Naive thymus-derived CD8-positive, alpha-beta T cell (primary cell): ENCODE measurements around the gene PLXDC1. TPM values are rescaled to one million over a fixed set of nuclear protein-coding genes. Genes with fewer than 3 reads are reported as not detected.
"Not testable (repeated sequence)": the region's sequence is repeated elsewhere in the genome, so short reads cannot be mapped to it uniquely, and the experiment has no call there.

ENCODE experiments used
- ATAC-seq, 2 donors: fragments of 150-1000 bp; cut with Tn5 transposase in 1 of 2; sonication (Bioruptor Pico), chemical (Tn5 transposase) in 1 of 2; 1 replicate in 1 of 2; 2 replicates in 1 of 2; pipeline ENCODE4 v1.10.0; 2021; ENCODE audit warnings: mild to moderate bottlenecking in 2 of 2, moderate library complexity in 2 of 2
- POLR2A ChIA-PET: fragments of 350-600 bp; sonication (Branson Sonifier 250); formaldehyde crosslinking; loops from one replicate; lab custom pipeline; 2021; ENCODE audit warnings: antibody characterized with exemption; lab: Charles Lee
- DNase-seq, 10 donors: peaks; one replicate each; pipeline versions ENCODE4 v3.0.0 to v3.0.0-alpha.2; 2020 to 2022
- H3K27ac Mint-ChIP-seq, 10 donors: one replicate each; pipeline ENCODE4 v1.8.0; 2020 to 2022; ENCODE audit warnings: mild to moderate bottlenecking in 10 of 10, mixed read lengths in 10 of 10, moderate library complexity in 4 of 10, inconsistent platforms in 1 of 10
- H3K27me3 Mint-ChIP-seq, 5 donors: one replicate each; pipeline ENCODE4 v1.8.0; 2021 to 2022; ENCODE audit warnings: mixed read lengths in 5 of 5
- H3K36me3 Mint-ChIP-seq, 3 donors: one replicate each; pipeline ENCODE4 v1.8.0; 2020 to 2022; ENCODE audit warnings: mixed read lengths in 3 of 3, mild to moderate bottlenecking in 2 of 3, inconsistent platforms in 1 of 3
- H3K4me1 Mint-ChIP-seq, 4 donors: one replicate each; pipeline ENCODE4 v1.8.0; 2021 to 2022; ENCODE audit warnings: mixed read lengths in 4 of 4
- H3K4me3 Mint-ChIP-seq, 10 donors: one replicate each; pipeline ENCODE4 v1.8.0; 2020 to 2022; ENCODE audit warnings: mild to moderate bottlenecking in 10 of 10, mixed read lengths in 10 of 10, moderate library complexity in 6 of 10, inconsistent platforms in 1 of 10
- H3K9me3 Mint-ChIP-seq, 9 donors: one replicate each; pipeline ENCODE4 v1.8.0; 2020 to 2022; ENCODE audit warnings: mixed read lengths in 9 of 9, mild to moderate bottlenecking in 3 of 9, inconsistent platforms in 1 of 9, moderate library complexity in 1 of 9
- polyA plus RNA-seq, 3 donors: library from polyadenylated mRNA; unstranded; fragments of 300-500 nt; fragmentation: Illumina TruSeq; gene quantifications; one replicate each; pipeline ENCODE4 v1.2.3, GENCODE V29; 2021
- total RNA-seq, 8 experiments: library from RNA in 2 of 8; stranded (reverse) in 2 of 8; gene quantifications; one replicate each; pipeline ENCODE4 v1.2.3 and lab custom pipeline; 2021 to 2026

The PLXDC1 gene
- total and polyA plus RNA-seq, 5 experiments from 2014 or later: 14.0 to 37.3 (median 23.6) TPM

DNA sequence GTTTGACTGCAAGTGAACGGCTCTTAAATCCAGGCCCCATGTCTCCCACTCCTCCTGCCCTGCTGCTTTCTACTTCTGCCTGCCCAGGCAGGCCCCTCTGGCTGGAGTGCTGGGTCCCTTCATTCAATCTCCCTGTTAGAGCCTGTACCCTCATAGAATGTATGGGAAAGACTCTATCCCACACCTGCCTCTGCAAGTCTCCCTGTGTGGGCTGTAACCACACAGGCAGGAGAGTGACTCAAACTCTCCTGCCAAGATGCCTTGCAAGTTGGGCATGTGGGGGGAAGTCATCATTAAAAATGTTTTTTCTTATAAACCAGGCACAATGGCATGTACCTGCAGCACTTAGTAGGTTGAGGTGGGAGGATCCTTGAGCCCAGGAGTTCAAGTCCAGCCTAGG lies 77.5 kb downstream of the PLXDC1 start:
- peak overlapping the region in 2 of 10 donors; percentile 16 to 31 for H3K27ac Mint-ChIP-seq

DNA sequence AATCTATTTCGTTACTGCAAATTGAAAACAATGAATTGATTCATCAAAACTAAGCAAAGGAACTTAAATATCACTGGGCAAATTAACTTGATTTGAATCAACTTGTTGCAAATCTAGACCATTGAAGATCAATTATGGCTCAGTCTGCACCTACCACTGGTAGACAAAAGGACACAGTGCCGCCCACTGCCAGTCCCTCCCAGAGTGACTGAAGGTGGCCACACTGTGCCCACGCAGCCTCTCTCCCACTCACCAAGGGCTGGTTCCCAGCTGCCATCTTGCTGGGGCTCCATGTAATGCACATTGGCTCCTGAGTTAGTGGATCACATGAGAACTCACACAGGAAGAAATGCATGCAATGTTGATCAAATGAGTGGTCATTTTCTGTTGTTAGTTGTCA lies 78.1 kb downstream of the PLXDC1 start:
- DNase-seq: no peak
- H3K9me3 Mint-ChIP-seq: no peaks in the 10 kb centered on the region
- peaks cover 5 to 13% (median 7%) of the 10 kb centered on the region in 4 donors for H3K4me1 Mint-ChIP-seq
- POLR2A ChIA-PET: no interaction called here
- peak overlapping the region in 2 of 10 donors; percentile 11 to 24 for H3K27ac Mint-ChIP-seq
- H3K36me3 Mint-ChIP-seq: peaks cover 0 to 27% (median 9%) of the 10 kb centered on the region in 3 donors
- H3K4me3 Mint-ChIP-seq: no peak overlapping the region
- no peaks in the 10 kb centered on the region for H3K27me3 Mint-ChIP-seq
- ATAC-seq: no peak

More for the DNA sequence above, 77.5 kb downstream of the PLXDC1 start:
- POLR2A ChIA-PET: no interaction called here
- no peak for DNase-seq
- Mint-ChIP-seq H3K4me1 (peaks cover 5 to 13% (median 7%) of the 10 kb centered on the region in 4 donors), H3K36me3 (peaks cover 0 to 28% (median 9%) of the 10 kb centered on the region in 3 donors), H3K4me3 (no peak overlapping the region), H3K9me3 (no peaks in the 10 kb centered on the region), H3K27me3 (no peaks in the 10 kb centered on the region)
- no peak for ATAC-seq

DNA sequence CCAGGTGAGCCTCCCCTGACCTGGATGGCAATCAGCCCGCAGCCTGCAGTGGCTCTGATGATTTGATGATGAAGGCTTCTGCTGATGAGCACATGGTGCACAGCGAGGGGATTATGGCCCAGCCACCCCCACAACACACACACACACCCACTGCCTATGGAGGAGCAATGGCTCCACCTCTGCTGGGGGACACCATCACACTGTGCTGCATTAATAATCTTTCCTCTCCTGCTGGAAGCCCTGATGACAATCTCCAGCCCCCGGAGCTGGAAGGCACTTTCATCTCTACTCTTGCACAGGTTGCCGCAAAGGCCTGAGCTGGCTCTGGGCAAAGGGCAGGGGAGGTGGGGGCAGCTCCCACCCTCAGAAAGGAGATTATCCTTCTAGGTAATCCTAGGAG lies 79.9 kb downstream of the PLXDC1 start:
- ATAC-seq: no peak
- POLR2A ChIA-PET: interaction anchor here (1.5 to 2.6 kb wide), 2 partner anchors 80 to 81 kb away, joined by 3 to 11 read pairs; partner anchors contain the start of gene PLXDC1
- H3K27ac Mint-ChIP-seq: peak overlapping the region in 3 of 10 donors; percentile 6 to 27 (median 20)
- DNase-seq: no peak
- peaks cover 0 to 18% (median 6%) of the 10 kb centered on the region in 3 donors for H3K36me3 Mint-ChIP-seq
- no peaks in the 10 kb centered on the region for H3K9me3 Mint-ChIP-seq
- peaks cover 6 to 13% (median 7%) of the 10 kb centered on the region in 4 donors for H3K4me1 Mint-ChIP-seq
- H3K4me3 Mint-ChIP-seq: no peak overlapping the region
- H3K27me3 Mint-ChIP-seq: no peaks in the 10 kb centered on the region

DNA sequence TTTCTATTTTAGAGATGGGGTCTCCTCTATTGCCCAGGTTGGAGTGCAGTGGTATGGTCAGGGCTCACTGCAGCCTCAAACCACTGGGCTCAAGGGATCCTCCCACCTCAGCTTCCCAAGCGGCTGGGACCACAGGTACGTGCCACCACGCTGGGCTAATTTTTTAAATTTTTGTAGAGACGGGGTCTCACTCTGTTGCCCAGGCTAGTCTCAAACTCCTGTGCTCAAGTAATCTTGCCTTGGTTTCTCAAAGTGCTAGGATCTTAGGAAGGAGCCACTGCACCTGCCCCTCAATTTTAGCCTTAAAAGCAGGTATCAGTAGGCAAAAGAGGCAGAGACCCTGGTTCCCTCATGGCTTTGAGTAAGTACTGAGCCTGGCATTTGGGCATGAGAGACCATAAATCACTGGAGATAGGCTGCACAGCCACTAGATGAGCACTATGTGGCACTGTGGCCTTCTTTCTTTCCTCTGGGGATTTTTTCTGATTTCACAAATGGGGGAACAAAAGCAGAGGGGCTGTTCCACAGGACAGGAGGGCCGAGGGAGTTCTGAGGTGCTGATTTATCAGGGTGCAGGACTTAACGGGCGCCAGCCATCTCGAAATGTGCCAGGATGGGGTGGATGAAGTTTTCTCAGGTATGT lies 82.2 kb downstream of the PLXDC1 start:
- H3K9me3 Mint-ChIP-seq: no peaks in the 10 kb centered on the region
- H3K36me3 Mint-ChIP-seq: peaks cover 0 to 12% (median 2%) of the 10 kb centered on the region in 3 donors
- DNase-seq (peak in 8 of 10 donors; percentile 2 to 67 (median 42)), ATAC-seq (peak; percentile 92 to 93)
- POLR2A ChIA-PET: interaction anchor here (0.6 to 5.9 kb wide), 3 partner anchors 24 to 83 kb away, joined by 4 to 40 read pairs (median 5); partner anchors contain the start of gene PLXDC1
- H3K27ac Mint-ChIP-seq: peak overlapping the region in 7 of 10 donors; percentile 13 to 89 (median 75)
- peaks cover 6 to 13% (median 7%) of the 10 kb centered on the region in 4 donors for H3K4me1 Mint-ChIP-seq
- H3K4me3 Mint-ChIP-seq: peak overlapping the region in 1 of 10 donors; percentile 44
- no peaks in the 10 kb centered on the region for H3K27me3 Mint-ChIP-seq

DNA sequence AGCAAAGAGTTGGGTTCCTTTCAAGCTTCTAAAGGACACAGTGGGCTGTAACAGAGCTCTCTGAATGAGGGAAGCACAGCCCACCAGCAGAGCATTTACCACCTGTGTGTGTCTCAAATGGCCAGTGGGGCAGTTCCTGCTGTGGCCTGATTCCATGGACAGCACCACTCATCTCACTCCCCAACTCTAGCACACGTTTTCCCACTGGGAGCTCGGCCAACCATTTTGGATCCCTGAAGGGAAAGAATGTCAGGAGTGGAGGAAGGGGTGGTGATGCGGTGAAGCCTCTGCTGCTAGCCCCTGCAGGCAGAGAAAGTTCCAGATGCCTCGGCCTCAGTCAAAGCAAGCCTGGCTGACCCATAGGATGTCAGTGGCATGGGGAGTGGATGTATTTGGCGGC lies 86.6 kb downstream of the PLXDC1 start:
- DNase-seq: no peak
- no peak overlapping the region for H3K4me3 Mint-ChIP-seq
- H3K4me1 Mint-ChIP-seq: peaks cover 6 to 18% (median 12%) of the 10 kb centered on the region in 4 donors
- peaks cover 0 to 2% (median 0%) of the 10 kb centered on the region in 3 donors for H3K36me3 Mint-ChIP-seq
- H3K27me3 Mint-ChIP-seq: no peaks in the 10 kb centered on the region
- POLR2A ChIA-PET: interaction anchor here (5.9 kb wide), 1 partner anchor 88 kb away, joined by 40 read pairs; the partner anchor contains the start of gene PLXDC1
- no peaks in the 10 kb centered on the region for H3K9me3 Mint-ChIP-seq
- H3K27ac Mint-ChIP-seq: no peak overlapping the region
- no peak for ATAC-seq

DNA sequence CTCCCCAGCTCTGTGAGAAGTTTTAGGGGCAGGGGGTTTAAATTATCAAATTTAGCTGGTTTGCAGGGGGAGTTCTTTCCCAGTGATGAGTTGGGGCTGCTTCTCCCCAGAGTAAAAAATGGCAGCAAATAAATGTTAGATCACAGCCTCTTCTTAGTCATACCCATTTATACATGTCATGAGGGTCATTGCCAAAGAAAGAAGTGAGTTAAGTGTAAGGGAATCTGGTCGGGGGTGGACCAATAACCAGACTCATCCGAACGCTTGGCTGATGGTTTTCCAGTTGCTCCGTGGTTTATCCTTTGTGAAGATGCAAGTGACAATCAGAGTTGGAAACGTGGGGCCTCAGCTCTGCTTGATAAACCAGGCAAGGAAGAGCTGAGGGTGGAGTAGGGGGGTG lies 87.1 kb downstream of the PLXDC1 start:
- Mint-ChIP-seq H3K9me3 (no peaks in the 10 kb centered on the region), H3K4me3 (no peak overlapping the region), H3K27me3 (no peaks in the 10 kb centered on the region), H3K27ac (peak overlapping the region in 1 of 10 donors; percentile 37), H3K4me1 (peaks cover 3 to 14% (median 8%) of the 10 kb centered on the region in 4 donors), H3K36me3 (peaks cover 0 to under 1% (median 0%) of the 10 kb centered on the region in 3 donors)
- DNase-seq: no peak
- POLR2A ChIA-PET: interaction anchor here (5.9 kb wide), 1 partner anchor 88 kb away, joined by 40 read pairs; the partner anchor contains the start of gene PLXDC1
- no peak for ATAC-seq

DNA sequence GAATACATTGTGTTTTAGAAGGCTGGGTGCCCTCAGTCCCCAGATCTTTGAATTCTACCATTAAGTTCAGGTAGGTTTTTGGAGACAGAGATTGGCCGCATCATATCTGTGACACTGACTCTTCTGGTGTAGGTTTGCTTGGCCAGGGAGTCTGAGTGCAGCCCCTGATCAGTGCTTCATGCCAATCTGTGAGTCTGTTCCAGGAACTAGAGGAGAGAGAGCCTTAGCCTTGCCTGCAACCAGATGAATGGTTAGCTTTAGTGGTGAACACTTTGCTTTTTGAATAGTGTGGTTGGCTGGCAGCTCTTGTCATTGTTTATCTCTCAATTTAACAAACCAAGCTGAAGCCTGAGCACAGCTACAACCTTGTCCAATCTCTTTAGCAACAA lies 87.8 kb downstream of the PLXDC1 start:
- Mint-ChIP-seq H3K27ac (peak overlapping the region in 1 of 10 donors; percentile 7), H3K4me1 (peaks cover 0 to 11% (median 5%) of the 10 kb centered on the region in 4 donors), H3K9me3 (no peaks in the 10 kb centered on the region), H3K27me3 (no peaks in the 10 kb centered on the region), H3K36me3 (no peaks in the 10 kb centered on the region), H3K4me3 (no peak overlapping the region)
- POLR2A ChIA-PET: interaction anchor here (5.9 kb wide), 1 partner anchor 89 kb away, joined by 40 read pairs; the partner anchor contains the start of gene PLXDC1
- no peak for DNase-seq
- ATAC-seq: no peak

DNA sequence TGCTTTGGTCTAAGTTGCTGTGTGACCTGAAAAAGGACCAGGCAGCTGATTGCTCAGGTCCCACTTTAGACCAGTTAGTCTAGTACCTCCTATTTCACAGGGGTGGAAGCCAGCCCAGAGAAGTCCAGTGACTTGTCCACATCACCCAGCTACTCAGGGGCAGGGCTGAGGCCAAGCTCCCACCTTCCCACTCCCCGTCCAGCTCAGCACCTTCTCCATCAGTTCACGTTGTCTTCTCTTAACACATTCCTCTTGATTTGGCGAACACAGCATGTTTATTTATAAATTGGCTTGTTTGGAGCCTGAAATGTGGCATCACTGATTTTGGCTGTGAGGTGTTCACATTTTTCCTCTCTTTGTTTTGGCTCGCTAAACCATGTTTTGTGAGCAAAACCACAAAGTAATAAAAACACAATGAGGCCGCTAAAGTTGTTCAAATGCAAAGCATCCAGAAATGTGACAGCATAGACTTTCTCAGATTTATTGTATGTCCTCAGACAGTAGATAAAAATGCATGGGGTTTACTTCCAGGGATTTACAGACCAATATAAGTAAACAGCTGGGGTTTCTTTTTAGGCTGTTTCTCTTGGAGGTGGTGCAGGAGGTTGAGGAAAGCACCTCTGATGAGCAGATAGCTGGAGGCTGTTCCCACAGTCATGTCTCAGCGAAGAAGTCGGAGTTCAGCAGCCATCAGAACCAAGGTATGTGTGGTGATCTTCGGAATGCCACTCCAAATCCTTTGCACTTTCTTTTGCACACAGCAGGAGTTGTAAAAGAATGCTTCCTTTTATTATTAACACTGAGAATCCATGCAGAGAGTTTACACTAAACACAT lies 88.4 kb downstream of the PLXDC1 start:
- Mint-ChIP-seq H3K4me3 (no peak overlapping the region), H3K36me3 (no peaks in the 10 kb centered on the region), H3K27me3 (no peaks in the 10 kb centered on the region), H3K4me1 (peaks cover 0 to 13% (median 5%) of the 10 kb centered on the region in 4 donors), H3K9me3 (no peaks in the 10 kb centered on the region), H3K27ac (peak overlapping the region in 3 of 10 donors; percentile 15 to 34 (median 33))
- ATAC-seq: no peak
- no peak for DNase-seq
- POLR2A ChIA-PET: no interaction called here

DNA sequence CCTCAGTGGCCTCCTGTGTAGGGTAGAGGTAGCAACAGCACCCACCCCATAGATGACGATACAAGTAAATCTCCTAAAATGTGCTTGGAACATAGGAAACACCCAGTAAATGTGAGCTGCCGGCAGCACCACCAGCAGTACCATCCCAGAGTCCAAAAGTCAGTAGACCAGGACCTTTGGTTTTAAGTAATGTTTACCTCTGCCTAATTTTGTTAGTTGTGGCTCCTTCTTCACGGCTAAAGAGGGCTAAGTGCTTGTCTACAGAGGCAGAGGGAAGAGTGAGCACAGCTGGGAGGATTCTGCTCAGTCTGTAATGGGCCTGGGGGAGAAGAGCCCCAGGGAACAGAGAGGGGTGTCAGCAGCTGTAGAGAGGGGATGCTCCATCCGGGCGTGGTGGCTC lies 92.9 kb downstream of the PLXDC1 start:
- Mint-ChIP-seq H3K36me3 (no peaks in the 10 kb centered on the region), H3K27me3 (peaks cover 0 to 3% (median under 1%) of the 10 kb centered on the region in 5 donors), H3K27ac (no peak overlapping the region), H3K4me1 (peaks cover 3 to 29% (median 14%) of the 10 kb centered on the region in 4 donors), H3K4me3 (peak overlapping the region in 3 of 10 donors; percentile 14 to 65 (median 30)), H3K9me3 (no peaks in the 10 kb centered on the region)
- no peak for DNase-seq
- POLR2A ChIA-PET: interaction anchor here (0.8 kb wide), 1 partner anchor 133 kb away, joined by 3 read pairs; the partner anchor contains the start of gene LASP1NB
- ATAC-seq: no peak

DNA sequence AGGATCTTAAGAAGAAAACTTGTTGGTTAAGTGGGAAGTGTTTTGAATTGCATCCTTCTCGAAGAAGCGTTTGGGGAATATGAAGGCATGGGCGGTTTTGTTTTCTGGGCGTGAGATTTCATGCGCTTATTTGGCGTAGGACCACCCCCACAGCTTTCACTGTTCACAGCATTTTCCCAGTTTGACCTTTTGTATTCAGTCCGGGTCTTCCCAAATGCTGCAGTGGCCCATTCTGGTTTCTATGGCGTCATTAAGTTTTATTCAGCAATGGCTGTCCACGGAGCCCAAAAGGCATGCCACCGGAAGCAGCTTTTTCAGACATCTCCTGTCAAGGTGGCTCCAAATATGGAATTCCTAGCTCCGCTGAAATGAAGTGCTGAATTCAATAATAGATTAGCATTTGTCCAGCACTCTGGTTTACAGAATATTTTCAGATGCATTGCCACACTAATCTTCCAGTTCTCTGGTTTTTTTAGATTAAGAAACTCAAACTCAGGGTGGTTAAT lies 93.7 kb downstream of the PLXDC1 start:
- Mint-ChIP-seq H3K9me3 (no peaks in the 10 kb centered on the region), H3K4me3 (peak overlapping the region; percentile 65 to 91 (median 82)), H3K27ac (peak overlapping the region in 5 of 10 donors; percentile 18 to 91 (median 81)), H3K36me3 (no peaks in the 10 kb centered on the region), H3K4me1 (peaks cover 3 to 24% (median 11%) of the 10 kb centered on the region in 4 donors), H3K27me3 (peaks cover 0 to 4% (median 2%) of the 10 kb centered on the region in 5 donors)
- POLR2A ChIA-PET: interaction anchor here (0.7 to 2.2 kb wide), 8 partner anchors 11 to 1264 kb away, joined by 3 to 11 read pairs (median 8); partner anchors contain the start of gene LASP1NB
- no peak for ATAC-seq
- DNase-seq: no peak

DNA sequence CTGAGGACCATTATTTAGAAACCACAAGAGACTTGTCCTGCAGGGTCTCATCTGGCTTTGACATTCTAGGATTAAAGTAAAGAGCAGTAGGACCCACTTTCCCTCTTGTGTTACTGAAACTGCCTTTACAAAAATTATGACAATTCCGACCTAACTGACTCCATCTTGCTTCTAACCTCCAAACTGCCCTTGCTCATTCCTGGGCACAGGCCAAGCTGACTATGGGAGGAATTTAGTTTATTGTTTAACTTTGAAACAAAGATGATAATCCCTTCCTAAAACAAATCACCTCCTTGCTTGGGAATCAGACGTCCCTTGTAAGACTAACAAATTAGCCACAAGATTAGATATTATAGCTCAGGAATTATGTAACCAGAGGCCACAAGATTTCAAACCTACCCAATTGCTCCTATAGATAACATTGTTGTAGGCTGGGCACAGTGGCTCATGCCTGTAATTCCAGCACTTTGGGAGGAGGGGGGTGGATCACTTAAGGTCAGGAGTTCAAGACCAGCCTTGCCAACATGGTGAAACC lies 97.3 kb downstream of the PLXDC1 start:
- Mint-ChIP-seq H3K9me3 (no peaks in the 10 kb centered on the region), H3K27ac (no peak overlapping the region), H3K27me3 (peaks cover 0 to 6% (median 2%) of the 10 kb centered on the region in 5 donors), H3K4me3 (no peak overlapping the region), H3K36me3 (no peaks in the 10 kb centered on the region), H3K4me1 (peaks cover 3 to 20% (median 10%) of the 10 kb centered on the region in 4 donors)
- ATAC-seq (no peak), DNase-seq (no peak)
- POLR2A ChIA-PET: interaction anchor here (0.6 kb wide), 1 partner anchor 21 kb away, joined by 4 read pairs; no protein-coding TSS in a partner anchor

DNA sequence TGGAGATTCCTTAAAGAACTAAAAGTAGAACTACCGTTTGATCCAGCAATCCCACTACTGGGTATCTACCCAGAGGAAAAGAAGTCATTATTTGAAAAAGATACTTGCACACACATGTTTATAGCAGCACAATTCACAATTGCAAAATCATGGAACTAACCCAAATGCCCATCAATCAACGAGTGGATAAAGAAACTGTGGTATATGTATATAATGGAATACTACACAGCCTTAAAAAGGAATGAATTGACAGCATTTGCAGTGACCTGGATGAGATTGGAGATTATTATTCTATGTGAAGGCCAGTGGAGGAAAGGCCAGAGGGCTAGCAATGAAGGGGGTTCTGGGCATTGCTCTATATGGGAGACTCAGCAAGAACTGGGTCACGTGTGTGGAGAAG lies 99.0 kb downstream of the PLXDC1 start:
- H3K4me3 Mint-ChIP-seq: not testable (repeated sequence)
- H3K9me3 Mint-ChIP-seq: peaks cover 0 to 12% (median 3%) of the 10 kb centered on the region in 9 donors

More for the DNA sequence above, 99.0 kb downstream of the PLXDC1 start:
- H3K36me3 Mint-ChIP-seq, H3K27me3 Mint-ChIP-seq, POLR2A ChIA-PET, ATAC-seq, H3K27ac Mint-ChIP-seq, DNase-seq: not testable (repeated sequence)
- peaks cover 3 to 12% (median 8%) of the 10 kb centered on the region in 4 donors for H3K4me1 Mint-ChIP-seq
